ENCODE results near the gene ESYT1. TPM values are rescaled to one million over a fixed set of nuclear protein-coding genes. Genes with fewer than 3 reads are reported as not detected.
"Not testable (repeated sequence)": the region's sequence is repeated elsewhere in the genome, so short reads cannot be mapped to it uniquely, and the experiment has no call there.

ESYT1 gene
- total and polyA plus RNA-seq, 5 donors from 2014 or later = 190 to 395 (median 330) TPM

DNA sequence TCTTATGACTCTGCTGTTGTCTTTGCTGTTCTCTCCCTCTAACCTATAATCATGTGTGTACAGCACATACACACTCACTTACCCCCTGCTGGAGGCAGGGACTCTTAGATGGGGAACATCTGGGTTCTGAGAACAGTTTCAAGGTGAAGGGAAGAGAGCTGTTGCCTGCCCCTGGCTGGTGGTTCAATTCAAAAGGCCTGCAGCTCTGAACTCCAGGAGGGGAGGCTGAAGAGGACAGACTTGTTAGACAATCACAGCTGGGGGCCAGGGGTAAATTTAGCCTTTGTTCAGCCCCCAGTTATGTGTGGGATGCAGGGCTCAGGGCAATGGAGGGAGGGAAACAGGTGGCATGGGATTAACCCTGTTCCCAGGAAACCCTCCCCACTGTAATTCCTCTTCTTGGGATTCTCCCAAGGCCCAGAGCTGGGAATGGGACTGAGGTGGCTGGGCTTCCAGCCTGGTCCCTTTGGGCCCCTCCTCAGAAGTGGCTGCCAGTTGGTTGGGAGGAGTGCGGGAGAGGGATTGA, 26.2 kb downstream of the ESYT1 start:
- Mint-ChIP-seq H3K27ac (peak overlapping the region in 2 of 3 donors; percentile 41 to 55), H3K4me1 (peaks cover 14 to 61% (median 29%) of the 10 kb centered on the region in 4 donors), H3K9me3 (no peaks in the 10 kb centered on the region), H3K27me3 (peaks cover 4% of the 10 kb centered on the region), H3K4me3 (peak overlapping the region in 3 of 4 donors; percentile 41 to 95 (median 88)), H3K36me3 (no peaks in the 10 kb centered on the region)
- Histone ChIP-seq H3K9me3 (ENCODE audit: control insufficient read depth in 2 of 2, low read length in 2 of 2) (no peaks in the 10 kb centered on the region), H3K4me1 (ENCODE audit: control insufficient read depth, insufficient read depth, low read length, poor library complexity, severe bottlenecking) (peaks cover 43% of the 10 kb centered on the region), H3K27ac (ENCODE audit: insufficient read depth, low read length, poor library complexity, severe bottlenecking) (no peak overlapping the region), H3K36me3 (ENCODE audit: control insufficient read depth, insufficient read depth, low read length) (no peaks in the 10 kb centered on the region), H3K4me3 (ENCODE audit: low read depth, low read length) (no peak overlapping the region), H3K27me3 (ENCODE audit: control insufficient read depth, insufficient read depth, low read length) (no peaks in the 10 kb centered on the region)
- ATAC-seq (ENCODE audit: low read depth in 2 of 2) (no peak), DNase-seq (no peak)

DNA sequence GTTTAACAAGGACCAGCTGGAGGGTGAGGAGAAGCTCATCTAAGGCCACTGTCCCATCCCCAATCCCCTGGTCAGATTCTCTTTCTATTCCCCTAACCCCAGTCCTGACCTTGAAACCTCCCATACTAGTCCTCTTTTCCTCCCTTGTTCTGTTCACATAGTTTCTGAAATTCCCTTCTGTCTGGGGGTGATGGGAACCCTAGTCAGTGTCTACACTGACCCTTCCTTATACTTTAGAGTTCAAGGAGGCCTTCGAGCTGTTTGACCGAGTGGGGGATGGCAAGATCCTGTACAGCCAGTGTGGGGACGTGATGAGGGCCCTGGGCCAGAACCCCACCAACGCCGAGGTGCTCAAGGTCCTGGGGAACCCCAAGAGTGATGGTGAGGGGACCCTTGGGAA, 26.8 kb downstream of the ESYT1 start:
- DNase-seq (no peak), ATAC-seq (ENCODE audit: low read depth in 2 of 2) (no peak)
- Histone ChIP-seq H3K27me3 (ENCODE audit: control insufficient read depth, insufficient read depth, low read length) (no peaks in the 10 kb centered on the region), H3K4me1 (ENCODE audit: control insufficient read depth, insufficient read depth, low read length, poor library complexity, severe bottlenecking) (peaks cover 48% of the 10 kb centered on the region), H3K27ac (ENCODE audit: insufficient read depth, low read length, poor library complexity, severe bottlenecking) (no peak overlapping the region), H3K9me3 (ENCODE audit: control insufficient read depth in 2 of 2, low read length in 2 of 2) (no peaks in the 10 kb centered on the region), H3K36me3 (ENCODE audit: control insufficient read depth, insufficient read depth, low read length) (no peaks in the 10 kb centered on the region), H3K4me3 (ENCODE audit: low read depth, low read length) (no peak overlapping the region)
- Mint-ChIP-seq H3K4me1 (peaks cover 14 to 66% (median 32%) of the 10 kb centered on the region in 4 donors), H3K9me3 (no peaks in the 10 kb centered on the region), H3K27ac (peak overlapping the region in 1 of 3 donors; percentile 41), H3K36me3 (peaks cover under 1% of the 10 kb centered on the region), H3K4me3 (peak overlapping the region; percentile 21 to 88 (median 61)), H3K27me3 (peaks cover 4% of the 10 kb centered on the region)

DNA sequence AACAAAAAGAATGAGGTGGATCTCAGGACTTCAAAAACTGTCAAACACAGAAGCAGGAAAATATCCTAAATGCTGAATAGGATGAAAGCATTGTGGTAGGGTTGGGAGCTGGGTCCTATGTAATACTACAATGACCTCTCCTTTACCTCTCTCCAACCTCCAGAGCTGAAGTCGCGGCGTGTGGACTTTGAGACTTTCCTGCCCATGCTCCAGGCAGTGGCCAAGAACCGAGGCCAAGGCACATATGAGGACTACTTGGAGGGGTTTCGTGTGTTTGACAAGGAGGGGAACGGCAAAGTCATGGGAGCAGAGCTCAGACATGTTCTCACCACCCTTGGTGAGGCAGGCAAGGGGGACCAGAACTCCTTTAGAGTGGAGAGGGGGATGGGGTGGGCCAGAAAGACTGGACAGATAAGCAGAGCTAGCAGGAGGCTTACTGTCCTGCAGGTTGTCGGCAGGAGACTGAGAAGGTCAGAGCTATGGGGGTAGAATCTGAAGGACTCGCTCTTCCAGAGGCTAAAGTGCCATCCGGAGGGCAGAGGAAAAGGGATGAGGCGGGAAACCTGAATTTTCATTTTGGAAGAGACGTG, 27.3 kb downstream of the ESYT1 start:
- Histone ChIP-seq H3K27ac (ENCODE audit: insufficient read depth, low read length, poor library complexity, severe bottlenecking) (no peak overlapping the region), H3K36me3 (ENCODE audit: control insufficient read depth, insufficient read depth, low read length) (peaks cover 2% of the 10 kb centered on the region), H3K9me3 (ENCODE audit: control insufficient read depth in 2 of 2, low read length in 2 of 2) (no peaks in the 10 kb centered on the region), H3K4me1 (ENCODE audit: control insufficient read depth, insufficient read depth, low read length, poor library complexity, severe bottlenecking) (peaks cover 53% of the 10 kb centered on the region), H3K4me3 (ENCODE audit: low read depth, low read length) (no peak overlapping the region), H3K27me3 (ENCODE audit: control insufficient read depth, insufficient read depth, low read length) (no peaks in the 10 kb centered on the region)
- ATAC-seq (ENCODE audit: low read depth in 2 of 2) = no peak
- no peak for DNase-seq
- peaks cover 10 to 71% (median 38%) of the 10 kb centered on the region in 4 donors for H3K4me1 Mint-ChIP-seq
- no peaks in the 10 kb centered on the region for H3K9me3 Mint-ChIP-seq
- H3K36me3 Mint-ChIP-seq = peaks cover 6% of the 10 kb centered on the region
- H3K4me3 Mint-ChIP-seq = peak overlapping the region; percentile 59 to 88 (median 79)
- peak overlapping the region in 1 of 3 donors; percentile 41 for H3K27ac Mint-ChIP-seq
- peaks cover 4% of the 10 kb centered on the region for H3K27me3 Mint-ChIP-seq

DNA sequence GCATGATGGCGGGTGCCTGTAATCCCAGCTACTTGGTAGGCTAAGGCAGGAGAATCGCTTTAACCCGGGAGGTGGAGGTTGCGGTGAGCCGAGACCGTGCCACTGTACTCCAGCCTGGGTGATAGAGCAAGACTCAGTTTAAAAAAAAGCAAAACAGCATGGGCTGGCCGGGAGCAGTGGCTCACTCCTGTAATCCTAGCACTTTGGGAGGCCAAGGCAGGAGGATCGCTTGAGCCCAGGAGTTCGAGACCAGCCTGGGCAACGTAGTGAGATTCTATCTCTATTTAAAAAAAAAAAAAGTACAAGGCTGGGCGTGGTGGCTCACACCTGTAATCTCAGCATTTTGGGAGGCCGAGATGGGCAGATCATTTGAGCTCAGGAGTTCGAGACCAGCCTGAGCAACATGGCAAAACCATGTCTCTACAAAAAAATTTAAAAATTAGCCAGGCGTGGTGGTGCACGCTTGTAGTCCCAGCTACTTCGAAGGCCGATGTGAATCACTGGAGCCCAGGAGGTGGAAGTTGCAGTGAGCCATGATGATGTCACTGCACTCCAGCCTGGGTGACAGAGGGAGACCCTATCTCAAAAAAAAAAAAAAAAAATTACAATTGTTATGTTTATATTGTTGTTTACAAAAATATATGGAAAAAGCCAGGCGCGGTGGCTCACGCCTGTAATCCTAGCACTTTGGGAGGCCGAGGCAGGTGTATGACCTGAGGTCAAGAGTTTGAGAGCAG, 28.6 kb downstream of the ESYT1 start:
- H3K27me3 Mint-ChIP-seq; ATAC-seq (ENCODE audit: low read depth in 2 of 2); H3K27ac ChIP-seq (ENCODE audit: insufficient read depth, low read length, poor library complexity, severe bottlenecking); H3K9me3 Mint-ChIP-seq; H3K27me3 ChIP-seq (ENCODE audit: control insufficient read depth, insufficient read depth, low read length); H3K9me3 ChIP-seq (ENCODE audit: control insufficient read depth in 2 of 2, low read length in 2 of 2); DNase-seq: not testable (repeated sequence)
- Histone ChIP-seq H3K4me1 (ENCODE audit: control insufficient read depth, insufficient read depth, low read length, poor library complexity, severe bottlenecking) (peaks cover 55% of the 10 kb centered on the region), H3K36me3 (ENCODE audit: control insufficient read depth, insufficient read depth, low read length) (peaks cover 14% of the 10 kb centered on the region), H3K4me3 (ENCODE audit: low read depth, low read length) (peak overlapping the region; percentile 98)
- Mint-ChIP-seq H3K27ac (peak overlapping the region in 2 of 3 donors; percentile 98 to 100), H3K36me3 (peaks cover 14% of the 10 kb centered on the region), H3K4me1 (peaks cover 6 to 71% (median 38%) of the 10 kb centered on the region in 4 donors), H3K4me3 (peak overlapping the region; percentile 92 to 100 (median 100))

DNA sequence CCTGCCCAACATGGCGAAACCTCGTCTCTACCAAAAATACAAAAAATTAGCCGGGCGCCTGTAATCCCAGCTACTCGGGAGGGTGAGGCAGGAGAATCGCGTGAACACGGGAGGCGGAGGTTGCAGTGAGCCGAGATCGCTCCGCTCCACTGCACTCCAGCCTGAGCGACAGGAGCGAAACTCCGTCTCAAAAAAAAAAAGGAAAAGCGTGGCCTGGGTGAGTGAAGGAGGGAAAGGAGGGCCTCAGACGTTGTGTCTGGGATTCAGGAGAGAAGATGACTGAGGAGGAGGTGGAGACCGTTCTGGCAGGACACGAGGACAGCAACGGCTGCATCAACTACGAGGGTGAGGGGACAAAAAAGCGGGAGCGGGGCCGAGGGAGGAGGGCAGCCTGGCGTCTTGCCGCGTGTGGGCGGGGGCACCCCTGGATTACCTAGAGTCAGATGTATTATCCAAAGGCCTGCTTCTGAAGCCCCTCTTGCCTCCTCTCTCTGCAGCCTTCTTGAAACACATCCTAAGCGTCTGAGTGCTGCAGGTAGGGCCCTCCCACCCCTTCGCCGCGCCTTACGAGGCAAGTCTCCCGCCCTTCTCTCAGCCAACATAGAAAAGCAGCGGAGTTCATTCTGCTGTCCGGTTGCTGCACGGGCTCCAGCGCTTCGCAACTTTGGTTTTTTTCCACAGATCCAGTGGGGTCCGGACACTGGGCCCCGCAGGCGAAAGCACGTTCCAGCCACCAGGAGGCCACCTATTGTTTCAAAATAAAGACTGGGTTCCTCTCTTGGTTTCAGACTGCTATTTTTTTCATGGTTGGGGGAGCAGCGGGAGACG, 29.3 kb downstream of the ESYT1 start:
- Histone ChIP-seq H3K4me3 (ENCODE audit: low read depth, low read length) (peak overlapping the region; percentile 98), H3K27me3 (ENCODE audit: control insufficient read depth, insufficient read depth, low read length) (no peaks in the 10 kb centered on the region), H3K4me1 (ENCODE audit: control insufficient read depth, insufficient read depth, low read length, poor library complexity, severe bottlenecking) (peaks cover 53% of the 10 kb centered on the region), H3K36me3 (ENCODE audit: control insufficient read depth, insufficient read depth, low read length) (peaks cover 22% of the 10 kb centered on the region), H3K9me3 (ENCODE audit: control insufficient read depth in 2 of 2, low read length in 2 of 2) (no peaks in the 10 kb centered on the region), H3K27ac (ENCODE audit: insufficient read depth, low read length, poor library complexity, severe bottlenecking) (peak overlapping the region; percentile 95)
- H3K4me1 Mint-ChIP-seq = peaks cover 0 to 68% (median 34%) of the 10 kb centered on the region in 4 donors
- H3K27me3 Mint-ChIP-seq = peaks cover 4% of the 10 kb centered on the region
- no peaks in the 10 kb centered on the region for H3K9me3 Mint-ChIP-seq
- peak overlapping the region; percentile 92 to 100 (median 100) for H3K4me3 Mint-ChIP-seq
- DNase-seq = peak; percentile 55 to 84 (median 72)
- H3K36me3 Mint-ChIP-seq = peaks cover 16% of the 10 kb centered on the region
- H3K27ac Mint-ChIP-seq = peak overlapping the region; percentile 95 to 100 (median 98)
- ATAC-seq (ENCODE audit: low read depth in 2 of 2) = peak; percentile 46 to 50

DNA sequence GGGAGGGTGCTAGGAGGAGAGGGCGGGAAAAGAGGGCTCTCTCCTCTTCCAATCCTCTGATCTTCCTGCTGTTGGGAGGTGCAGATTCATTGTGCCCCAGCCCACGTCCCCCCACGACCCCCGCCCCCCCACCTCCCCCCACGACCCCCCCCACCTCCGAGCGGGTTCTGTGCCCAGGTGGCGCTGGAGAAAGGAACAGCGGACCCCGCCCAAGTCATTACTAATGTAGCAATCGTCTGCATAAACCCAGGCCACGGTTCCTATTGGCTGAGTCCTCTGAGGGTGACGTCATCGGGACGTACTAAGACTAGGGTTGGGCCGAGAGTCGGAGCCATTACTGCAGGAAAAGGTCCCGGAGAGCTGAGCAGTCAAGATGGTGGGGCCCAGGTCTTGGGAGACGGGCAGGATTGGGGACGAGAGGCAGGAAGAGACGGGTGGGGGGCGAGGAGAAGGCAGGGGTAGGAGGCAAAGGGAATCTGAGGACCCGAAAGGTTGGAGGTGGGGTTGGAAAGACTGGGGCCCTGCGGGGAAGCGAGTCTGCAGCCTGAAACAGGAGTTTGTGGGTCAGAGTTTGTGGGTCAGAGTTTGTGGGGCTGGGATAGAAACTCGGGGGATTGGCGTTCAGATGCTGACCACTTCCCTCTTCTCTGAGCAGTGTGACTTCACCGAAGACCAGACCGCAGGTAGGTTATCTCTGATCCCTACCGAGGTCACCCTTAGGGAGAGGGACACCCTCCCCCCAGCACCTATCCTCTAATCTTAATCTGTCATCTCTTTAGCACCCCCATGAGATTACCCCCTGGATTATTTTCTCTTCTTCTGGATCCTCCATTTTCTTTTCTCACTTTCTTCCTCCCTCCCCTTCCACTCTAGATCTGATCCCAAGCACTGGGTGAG, 30.2 kb downstream of the ESYT1 start, which contains the start of gene MYL6:
MYL6 (plus strand) TSS at position 331 of the 897 bp plus-strand sequence; CDS start at position 374, 43 bp downstream.
- H3K4me1 ChIP-seq (ENCODE audit: control insufficient read depth, insufficient read depth, low read length, poor library complexity, severe bottlenecking) = peaks cover 46% of the 10 kb centered on the region
- peak within 1 kb of the TSS; percentile 95 for H3K27ac ChIP-seq (ENCODE audit: insufficient read depth, low read length, poor library complexity, severe bottlenecking)
- H3K36me3 ChIP-seq (ENCODE audit: control insufficient read depth, insufficient read depth, low read length) = peaks cover 31% of the 10 kb centered on the region
- peak; percentile 90 to 97 (median 91) for DNase-seq
- Mint-ChIP-seq H3K27ac (peak within 1 kb of the TSS; percentile 98 to 100 (median 100)), H3K4me1 (peaks cover 0 to 61% (median 31%) of the 10 kb centered on the region in 4 donors), H3K36me3 (peaks cover 16% of the 10 kb centered on the region), H3K27me3 (no peaks in the 10 kb centered on the region), H3K9me3 (no peaks in the 10 kb centered on the region), H3K4me3 (peak within 1 kb of the TSS; percentile 92 to 100 (median 100))
- H3K9me3 ChIP-seq (ENCODE audit: control insufficient read depth in 2 of 2, low read length in 2 of 2) = no peaks in the 10 kb centered on the region
- peak within 1 kb of the TSS; percentile 98 for H3K4me3 ChIP-seq (ENCODE audit: low read depth, low read length)
- ATAC-seq (ENCODE audit: low read depth in 2 of 2) = peak; percentile 89 to 91
- H3K27me3 ChIP-seq (ENCODE audit: control insufficient read depth, insufficient read depth, low read length) = no peaks in the 10 kb centered on the region

Measured in CD4-positive, CD25-positive, alpha-beta regulatory T cell (primary cell).